Activated CD4-positive, CD25-positive, alpha-beta regulatory T cell treated with anti-CD3 and anti-CD28 coated beads, Interleukin-2, amount 50 U/mL, for 16 hours (primary cell): ENCODE measurements around the gene MYL7.

Experiments
- DNase-seq: peaks from one replicate; pipeline ENCODE4 v3.0.0-alpha.2; 2020; ENCODE audit warnings: low read depth, low spot score

Gene MYL7

DNA sequence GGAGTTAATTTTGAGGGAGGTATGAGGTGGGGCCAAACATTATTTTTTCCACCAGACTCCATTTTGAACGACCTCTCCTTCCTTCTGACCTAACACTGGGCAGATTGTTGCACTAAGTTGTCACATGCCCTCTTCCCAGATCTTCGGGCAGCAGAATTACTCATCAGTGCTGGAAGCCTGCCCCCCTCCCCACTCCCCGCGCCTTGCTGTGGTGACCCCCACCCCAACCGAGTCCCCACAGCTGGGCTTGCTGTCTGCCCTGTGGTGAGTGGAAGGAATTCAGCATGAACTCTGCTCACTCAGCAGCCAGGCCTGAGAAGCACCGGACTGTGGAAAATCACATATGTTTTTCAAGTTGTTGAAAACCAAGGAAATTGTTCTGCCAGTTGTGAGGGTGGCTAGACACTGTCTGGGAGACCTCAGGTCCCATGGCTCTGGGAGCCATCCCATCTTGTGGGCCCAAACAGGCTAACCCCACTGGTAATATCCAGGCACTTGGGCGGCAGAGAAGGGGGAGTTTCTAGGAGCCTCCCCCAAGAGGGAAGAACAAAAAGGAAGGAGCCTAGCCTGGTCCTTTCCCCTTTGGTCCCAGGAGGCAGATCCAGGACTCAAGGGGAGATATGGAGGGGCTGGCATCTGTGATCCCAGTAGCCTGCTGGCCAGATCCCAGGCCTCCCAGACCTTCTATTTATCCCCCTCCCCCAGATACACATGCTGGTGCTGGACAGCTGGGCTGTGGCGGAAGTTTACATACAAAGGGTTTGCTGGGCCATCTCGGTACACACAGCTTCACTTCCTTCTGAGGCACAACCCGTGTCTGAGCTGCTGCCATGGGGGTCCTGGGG lies 40.5 kb downstream of the MYL7 start:
- no peak for DNase-seq

DNA sequence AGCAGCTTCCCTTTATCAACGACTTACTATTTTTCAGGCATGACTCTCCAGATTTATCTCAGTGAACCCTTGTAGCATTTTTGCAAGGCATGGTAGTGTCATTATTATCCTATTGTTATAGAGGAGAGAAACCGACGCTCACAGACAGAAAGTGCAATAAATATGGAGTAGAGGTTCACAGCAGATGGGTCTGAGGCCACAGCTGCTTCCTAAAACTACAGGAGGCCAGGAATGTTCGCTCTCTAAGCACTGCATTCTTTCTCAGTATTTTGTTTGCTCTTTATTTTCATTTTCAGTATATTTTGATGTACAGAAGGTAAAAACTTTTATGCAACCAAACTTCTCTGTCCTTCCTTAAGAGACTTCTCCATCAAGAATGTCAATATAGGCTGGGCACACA lies 41.5 kb downstream of the MYL7 start:
- no peak for DNase-seq

DNA sequence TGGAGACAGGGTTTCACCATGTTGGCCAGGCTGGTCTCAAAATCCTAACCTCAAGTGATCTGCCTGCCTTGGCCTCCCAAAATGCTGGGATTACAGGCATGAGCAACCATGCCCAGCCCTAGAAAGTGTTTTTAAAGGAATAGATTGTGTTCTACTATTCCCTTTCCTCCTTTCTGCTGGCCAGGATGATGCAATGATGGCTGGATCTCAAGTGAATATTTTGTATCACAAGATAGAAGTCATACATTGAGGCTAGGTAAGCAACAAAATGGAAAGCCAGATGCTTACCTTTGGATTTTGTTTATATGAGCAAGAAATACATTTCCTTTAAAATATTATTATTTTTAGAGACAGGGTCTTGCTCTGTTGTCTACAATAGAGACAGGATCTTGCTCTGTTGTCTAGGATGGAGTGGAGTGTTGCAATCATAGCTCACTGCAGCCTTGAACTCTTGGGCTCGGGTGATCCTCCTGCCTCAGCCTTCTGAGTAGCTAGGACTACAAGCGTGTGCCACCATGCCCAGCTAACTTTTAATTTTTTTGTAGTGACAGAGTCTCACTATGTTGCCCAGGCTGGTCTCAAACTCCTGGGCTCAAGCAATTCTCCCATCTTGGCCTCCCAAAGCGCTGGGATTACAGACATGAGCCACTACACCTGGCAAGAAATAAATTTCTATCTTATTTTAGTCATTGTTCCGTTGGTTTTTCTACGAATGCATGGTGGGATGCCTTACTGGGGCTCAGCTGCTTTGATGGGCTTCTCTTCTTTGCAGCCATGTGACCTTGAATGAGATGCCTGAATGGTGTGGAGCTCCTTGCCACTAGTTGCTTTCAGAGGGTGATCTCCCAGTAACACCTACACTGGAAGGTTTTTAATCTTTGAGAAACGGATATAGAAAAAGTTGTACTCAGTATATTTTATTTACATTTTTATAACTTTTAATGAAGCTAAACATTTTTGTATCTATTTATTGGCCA lies 42.8 kb downstream of the MYL7 start:
- DNase-seq: no peak

DNA sequence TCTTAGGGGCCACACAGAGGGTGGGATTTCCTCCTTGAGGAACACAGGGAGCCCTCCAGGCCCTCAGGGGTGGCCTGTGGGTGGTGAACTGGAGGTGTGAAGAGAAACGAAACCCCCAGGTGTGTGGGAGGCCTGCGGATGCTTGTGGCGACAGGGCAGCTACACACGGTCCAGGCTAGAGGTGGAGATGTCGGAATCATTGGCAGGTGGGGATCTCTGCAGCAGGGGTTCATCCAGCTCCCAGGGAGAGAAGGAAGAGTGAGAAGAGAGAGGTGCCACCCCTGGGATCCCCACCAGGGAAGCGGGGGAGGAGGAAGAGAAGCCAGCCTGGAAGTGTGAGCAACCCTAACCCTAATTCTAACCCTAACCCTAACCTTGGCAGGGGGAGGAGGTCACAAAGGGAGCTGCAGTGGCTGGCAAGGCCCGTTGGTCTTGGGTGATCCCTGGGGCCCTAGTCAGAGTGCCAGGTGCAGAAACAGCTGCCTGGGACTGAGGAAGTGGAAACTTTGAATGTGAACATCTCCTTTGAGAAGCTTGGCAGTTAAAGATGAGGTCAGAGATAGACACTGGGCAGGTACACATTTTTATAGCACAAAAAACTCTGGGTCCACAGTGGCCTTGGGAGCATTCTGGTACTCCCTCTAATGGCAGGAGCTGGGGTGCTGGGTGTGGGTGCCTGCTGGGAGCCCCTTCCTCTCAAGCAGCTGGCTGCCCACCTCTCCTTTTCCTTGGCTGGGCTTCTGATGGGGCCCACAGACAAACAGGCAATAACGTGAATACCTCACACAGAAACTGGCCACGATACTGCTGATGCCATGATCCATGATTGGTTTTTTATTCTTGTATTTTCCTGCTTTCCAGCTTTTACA lies 43.8 kb downstream of the MYL7 start:
- no peak for DNase-seq

DNA sequence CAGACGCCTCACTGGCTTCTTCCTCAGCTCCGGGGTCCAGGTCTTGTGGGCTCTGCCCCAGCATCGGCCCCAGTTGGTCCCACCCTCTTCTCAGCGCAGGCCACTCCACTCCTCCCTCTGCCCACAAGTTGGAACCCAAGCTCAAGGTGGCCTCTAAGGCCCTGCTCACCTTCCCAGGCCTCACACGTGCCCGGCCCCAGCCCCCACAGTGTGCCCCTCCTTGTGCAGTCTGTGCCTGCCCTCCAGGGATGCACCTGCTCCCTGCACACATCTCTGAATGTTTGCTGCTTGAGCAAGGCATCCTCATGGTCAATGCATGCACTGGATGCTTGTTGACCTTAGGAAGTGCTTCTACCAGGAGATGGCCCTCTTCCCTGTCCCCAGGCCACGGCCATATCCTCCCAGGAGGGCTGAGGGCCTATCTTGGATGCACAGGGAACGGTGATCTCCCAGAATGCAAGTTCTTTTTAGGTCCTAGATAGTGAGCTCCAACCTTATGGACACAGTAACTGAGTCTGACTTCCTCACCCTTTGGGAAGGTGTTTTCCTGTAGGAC lies 44.7 kb downstream of the MYL7 start:
- no peak for DNase-seq

DNA sequence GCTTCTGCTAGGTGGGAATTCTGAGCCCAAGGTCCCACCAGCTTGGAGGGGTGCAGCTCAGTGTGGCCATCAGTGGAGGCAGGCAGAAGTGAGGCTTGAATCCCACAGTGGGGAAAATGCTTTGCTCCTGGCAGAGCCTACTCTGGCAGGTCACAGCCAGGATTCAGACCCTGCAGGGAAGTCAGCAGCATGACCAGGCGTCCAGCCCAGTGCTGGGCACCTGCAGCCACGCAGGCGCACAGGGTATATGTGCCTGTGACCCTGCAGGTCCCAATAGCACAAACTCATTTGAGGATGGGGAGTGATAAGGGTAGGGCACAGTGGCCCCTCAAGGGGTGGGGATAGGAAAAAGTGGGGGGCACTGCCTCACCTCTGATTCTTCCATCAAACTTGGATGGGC lies 45.4 kb downstream of the MYL7 start:
- DNase-seq: no peak

DNA sequence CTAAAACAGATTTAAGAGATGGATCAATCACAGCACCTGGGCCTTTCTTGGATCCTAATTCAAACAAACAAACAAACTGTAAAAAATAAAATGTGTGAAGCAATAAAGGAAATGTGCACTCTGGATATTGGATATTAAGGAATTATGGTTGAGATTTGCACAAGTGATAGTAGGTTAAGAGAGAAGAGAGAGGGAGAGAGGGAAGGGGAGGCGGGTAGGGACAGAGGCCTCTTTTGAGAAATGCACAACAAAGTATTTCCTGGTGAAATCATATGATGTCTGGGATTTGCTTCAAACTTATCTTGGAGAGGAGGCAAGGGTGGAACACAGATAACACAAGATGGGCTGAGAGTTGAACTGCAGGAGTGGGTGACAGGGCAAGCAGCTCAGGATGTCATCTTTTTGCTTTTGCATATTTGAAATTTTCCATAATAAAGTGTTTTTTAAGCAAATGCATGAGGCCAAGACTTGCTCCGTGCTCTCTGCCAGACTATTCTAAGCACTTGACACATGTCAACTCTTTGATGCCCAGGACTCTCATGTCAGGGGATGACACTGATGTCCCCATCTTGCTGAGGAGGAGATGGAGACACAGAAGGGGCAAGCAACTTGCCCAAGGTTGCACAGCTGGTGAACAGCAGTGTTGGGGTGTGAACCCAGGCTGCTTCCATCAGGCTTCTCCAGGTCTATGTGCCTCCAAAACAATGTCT lies 46.1 kb downstream of the MYL7 start:
- no peak for DNase-seq

DNA sequence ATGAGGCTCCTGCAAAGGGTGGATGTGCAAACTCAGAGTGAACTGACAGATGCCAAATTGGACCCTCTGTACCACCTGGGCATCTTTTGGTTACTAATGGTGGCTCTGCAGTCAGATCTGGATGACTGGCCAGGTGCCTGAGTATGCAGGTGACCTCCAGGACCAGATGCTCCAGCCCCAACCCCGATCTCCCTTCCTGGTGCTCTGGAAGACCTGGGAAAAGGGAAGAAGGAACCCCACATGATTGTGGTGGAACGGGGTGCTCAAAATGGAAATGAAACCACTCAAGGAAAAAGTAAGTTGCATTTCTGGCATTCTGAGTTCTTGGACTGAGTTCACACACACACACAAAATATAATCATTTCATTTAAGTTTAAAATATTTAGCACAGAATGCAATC lies 46.8 kb downstream of the MYL7 start:
- DNase-seq: no peak

DNA sequence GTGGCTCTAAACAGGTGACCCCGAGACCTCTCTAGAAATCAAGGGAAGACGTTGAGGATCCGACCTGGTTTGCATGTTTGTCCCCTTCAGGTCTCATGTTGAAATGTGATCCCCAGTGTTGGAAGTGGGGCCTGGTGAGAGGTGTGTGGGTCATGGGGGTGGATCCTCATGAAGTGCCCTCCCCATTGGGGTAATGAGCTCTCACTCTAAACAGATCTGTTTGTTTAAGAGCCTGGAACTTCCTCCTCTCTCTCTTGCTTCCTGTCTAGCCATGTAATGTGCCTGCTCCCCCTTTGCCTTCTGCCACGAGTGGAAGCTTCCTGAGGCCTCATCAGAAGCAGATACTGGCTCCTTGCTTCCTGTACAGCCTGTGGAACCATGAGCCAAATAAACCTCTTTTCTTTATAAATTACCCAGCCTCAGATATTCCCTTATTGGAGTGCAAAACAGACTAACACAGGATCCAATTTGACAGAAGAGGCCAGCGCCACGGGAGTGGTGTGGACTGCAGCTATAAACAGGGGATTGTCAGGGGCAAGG lies 48.0 kb downstream of the MYL7 start:
- no peak for DNase-seq
